Body of pancreas (tissue), 4 donors: ENCODE data around the gene CAMK1G. TPM values are rescaled to one million over a fixed set of nuclear protein-coding genes. Genes with fewer than 3 reads are reported as not detected.

ENCODE experiments used
- ATAC-seq: fragments of 150-250 bp; one replicate; pipeline ENCODE4 v1.9.1; 2016
- DNase-seq, 4 donors: peaks; one replicate each; pipeline ENCODE4 v3.0.0-alpha.2; 2019
- H3K27ac ChIP-seq, 4 donors: fragments of 200-600 bp; sonication (generic); 1 replicate in 3 of 4; 2 replicates in 1 of 4; pipeline versions ENCODE4 v1.5.1 to v1.6.1; 2016 to 2019; ENCODE audit warnings: mild to moderate bottlenecking in 1 of 4, mixed read lengths in 1 of 4, moderate library complexity in 1 of 4
- H3K27me3 ChIP-seq, 2 donors: fragments of 200-600 bp; sonication (generic); one replicate each; pipeline ENCODE4 v1.6.0; 2016; ENCODE audit warnings: mild to moderate bottlenecking in 1 of 2
- H3K36me3 ChIP-seq, 2 donors: fragments of 200-600 bp; sonication (generic); replicated peaks in 1 of 2; 2 replicates each; pipeline ENCODE4 v1.5.1; 2016; ENCODE audit warnings: low read depth in 2 of 2; ENCODE audit not compliant: insufficient read depth in 1 of 2
- H3K4me1 ChIP-seq: fragments of 200-600 bp; sonication (generic); one replicate; pipeline ENCODE4 v1.6.0; 2016
- H3K4me3 ChIP-seq, 2 donors: fragments of 200-600 bp; sonication (generic); 1 replicate in 1 of 2; 2 replicates in 1 of 2; pipeline ENCODE4 v1.5.1; 2016 to 2019
- H3K9me3 ChIP-seq, 3 donors: fragments of 200-600 bp; sonication (generic); 1 replicate in 2 of 3; 2 replicates in 1 of 3; pipeline ENCODE4 v1.5.1; 2016
- CTCF ChIP-seq, 7 experiments: fragments of 450-650 bp in 4 of 7; fragments of 200-600 bp in 3 of 7; sonication (generic) in 3 of 7; IDR thresholded peaks; one replicate each; pipeline ENCODE4 v1.5.1; 2016 to 2019; ENCODE audit warnings: antibody characterized with exemption in 7 of 7
- POLR2A ChIP-seq, 3 donors: fragments of 450-650 bp; IDR thresholded peaks; one replicate each; pipeline ENCODE4 v1.6.1; 2016; ENCODE audit warnings: antibody characterized with exemption in 3 of 3, mild to moderate bottlenecking in 2 of 3
- WGBS, 2 donors: methylation state at CpG; one replicate each; pipeline ENCODE4 v1.1.5; 2017; 5-methylcytosine and 5-hydroxymethylcytosine counted together
- intact Hi-C: fragments of 100-400 bp; cut with DNase I; formaldehyde crosslinking; loops from one replicate; pipeline ENCODE4 v1.15.1; 2023
- total RNA-seq, 2 donors: library from RNA; depleted of rRNA; stranded (reverse); fragments of >200 nt; gene quantifications; one replicate each; pipeline ENCODE4 v1.1.0, GENCODE V29; 2016

The CAMK1G gene
- total RNA-seq, 2 donors from 2014 or later, result 0.33 TPM; not detected in 1

- Histone ChIP-seq H3K4me3 (no peak overlapping the region), H3K36me3 (no peaks in the 10 kb centered on the region), H3K9me3 (no peaks in the 10 kb centered on the region), H3K4me1 (no peaks in the 10 kb centered on the region), H3K27me3 (no peaks in the 10 kb centered on the region), H3K27ac (no peak overlapping the region)
- ATAC-seq (no peak), DNase-seq (no peak)
- intact Hi-C loops, result no loop called here
- no peak for TF ChIP-seq CTCF (IDR thresholded peaks at IDR 0.05)
- no peak for TF ChIP-seq POLR2A (IDR thresholded peaks at IDR 0.05)
- 42 to 44% methylated on average over 6 of the region's 6 CpGs for WGBS, 2 donors
These were observed 33.9 kb upstream of the CAMK1G start for GRCh38 chr1:209549443-209550205.

- no peaks in the 10 kb centered on the region for H3K4me1 ChIP-seq
- no peak overlapping the region for H3K4me3 ChIP-seq
- intact Hi-C loops, result no loop called here
- no peaks in the 10 kb centered on the region for H3K27me3 ChIP-seq
- no peaks in the 10 kb centered on the region for H3K36me3 ChIP-seq
- no peak for DNase-seq
- no peak overlapping the region for H3K27ac ChIP-seq
- WGBS, 2 donors, result 68 to 71% methylated on average over 2 of the region's 2 CpGs
- TF ChIP-seq CTCF (IDR thresholded peaks at IDR 0.05) (no peak), POLR2A (IDR thresholded peaks at IDR 0.05) (no peak)
- H3K9me3 ChIP-seq, result no peaks in the 10 kb centered on the region
- no peak for ATAC-seq
These were observed 33.0 kb upstream of the CAMK1G start for GRCh38 chr1:209550519-209550918.

- no peak overlapping the region for H3K27ac ChIP-seq
- H3K36me3 ChIP-seq, result no peaks in the 10 kb centered on the region
- DNase-seq, result no peak
- H3K4me1 ChIP-seq, result no peaks in the 10 kb centered on the region
- WGBS, 2 donors, result 60 to 64% methylated on average over 4 to 5 of the region's 5 CpGs
- no peaks in the 10 kb centered on the region for H3K9me3 ChIP-seq
- H3K27me3 ChIP-seq, result no peaks in the 10 kb centered on the region
- no peak overlapping the region for H3K4me3 ChIP-seq
- intact Hi-C loops, result no loop called here
- no peak for ATAC-seq
- TF ChIP-seq POLR2A (IDR thresholded peaks at IDR 0.05) (no peak), CTCF (IDR thresholded peaks at IDR 0.05) (no peak)
These were observed 30.9 kb upstream of the CAMK1G start for GRCh38 chr1:209552406-209553264.

- Histone ChIP-seq H3K4me1 (no peaks in the 10 kb centered on the region), H3K27ac (no peak overlapping the region), H3K4me3 (no peak overlapping the region), H3K36me3 (no peaks in the 10 kb centered on the region), H3K9me3 (no peaks in the 10 kb centered on the region), H3K27me3 (no peaks in the 10 kb centered on the region)
- intact Hi-C loops, result no loop called here
- TF ChIP-seq POLR2A (IDR thresholded peaks at IDR 0.05), result no peak
- no peak for TF ChIP-seq CTCF (IDR thresholded peaks at IDR 0.05)
- no peak for ATAC-seq
- 79 to 83% methylated on average over 9 of the region's 9 CpGs for WGBS, 2 donors
- no peak for DNase-seq
These were observed 28.5 kb upstream of the CAMK1G start for GRCh38 chr1:209554761-209555611.
